ENCODE data around the gene CRCP. TPM values are rescaled to one million over a fixed set of nuclear protein-coding genes. Genes with fewer than 3 reads are reported as not detected.
"Not testable (repeated sequence)": the region's sequence is repeated elsewhere in the genome, so short reads cannot be mapped to it uniquely, and the experiment has no call there.

CRCP gene
- total and polyA plus RNA-seq, 2 of the 13 experiments (the other 11 are each of a cell fraction or from before 2014, with no cell fraction given) = 22.7 to 31.0 TPM

DNA sequence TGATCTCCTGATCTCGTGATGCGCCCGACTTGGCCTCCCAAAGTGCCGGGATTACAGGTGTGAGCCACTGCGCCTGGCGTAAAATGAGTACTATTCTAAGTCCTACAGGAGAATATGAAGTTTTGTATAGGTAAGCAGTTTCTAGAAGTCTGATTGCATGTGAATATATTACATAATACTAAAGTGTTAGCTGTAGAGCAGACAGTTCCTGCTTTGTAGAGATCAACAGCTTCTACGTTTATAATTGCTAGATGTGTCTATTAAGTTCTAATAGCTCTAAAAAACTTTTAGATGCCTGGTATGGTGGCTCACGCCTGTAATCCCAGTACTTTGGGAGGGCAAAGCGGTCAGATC, 8.5 kb downstream of the CRCP start:
- peaks cover 0 to 10% of the 10 kb centered on the region in 2 experiments; a peak in 1 of 5 replicates for H3K36me3 ChIP-seq (replicated peaks in 1 of 2; ENCODE audit: control insufficient read depth in 1 of 2, insufficient read depth in 2 of 2, low read length in 2 of 2)
- no peak for FAIRE-seq
- no TSS peak for BruUV-seq (replicated peaks)
- WGBS (ENCODE audit: low lambda C conversion rate) = 96% methylated on average over 9 of the region's 9 CpGs
- ChIA-PET POLR2A (no interaction called here), CTCF (ENCODE audit: low intra/inter-chr PET ratio, low total read pairs) (no interaction called here)
- H3K79me2 ChIP-seq (ENCODE audit: insufficient read depth, low read length) = peaks cover 80% of the 10 kb centered on the region
- H3K4me1 ChIP-seq (ENCODE audit: insufficient read depth, low read length) = peaks cover 79% of the 10 kb centered on the region
- intact Hi-C loops (cut with micrococcal nuclease; ENCODE audit: unreplicated experiment) = no loop called here
- H4K20me1 ChIP-seq (ENCODE audit: insufficient read depth, low read length) = no peaks in the 10 kb centered on the region; the same call in 1 of the 2 replicates
- TF ChIP-seq MAFK (conservative IDR thresholded peaks at IDR 0.05 in 1 of 2, IDR thresholded peaks at IDR 0.05 in 1 of 2; ENCODE audit: low read length in 2 of 2) = peak; percentile 44 to 76; a peak in 3 of 4 replicates
- no peak for TF ChIP-seq ZNF678 (CRISPR knock-in tag; IDR thresholded peaks at IDR 0.05)
- peak; percentile 45 for TF ChIP-seq MAFF (IDR thresholded peaks at IDR 0.05; ENCODE audit: low read depth, low read length)
- no peak for ATAC-seq
- no peak overlapping the region for H2AFZ ChIP-seq (ENCODE audit: low read length)
- no peak for DNase-seq (ENCODE audit: low spot score)
- H3K9me3 ChIP-seq (ENCODE audit: low read length) = no peaks in the 10 kb centered on the region
- H3K27ac ChIP-seq (ENCODE audit: extremely low read length, insufficient read depth, low read length) = no peak overlapping the region
- H3K27me3 ChIP-seq (ENCODE audit: control insufficient read depth in 1 of 2, insufficient read depth in 2 of 2, low read length in 2 of 2) = no peaks in the 10 kb centered on the region
- no peak overlapping the region for H3K4me3 ChIP-seq (replicated peaks in 1 of 3; ENCODE audit: insufficient read depth in 1 of 3, low read depth in 2 of 3, low read length in 3 of 3)
- H3K4me2 ChIP-seq (ENCODE audit: low read depth, low read length) = no peak overlapping the region
- in situ Hi-C loops (cut with HindIII; ENCODE audit: extremely low pct_ligation_motif_present, low pct_unique_long_range_greater_than_20kb) = no loop called here
- H3K9ac ChIP-seq (ENCODE audit: insufficient read depth, low read depth, low read length) = no peak overlapping the region

DNA sequence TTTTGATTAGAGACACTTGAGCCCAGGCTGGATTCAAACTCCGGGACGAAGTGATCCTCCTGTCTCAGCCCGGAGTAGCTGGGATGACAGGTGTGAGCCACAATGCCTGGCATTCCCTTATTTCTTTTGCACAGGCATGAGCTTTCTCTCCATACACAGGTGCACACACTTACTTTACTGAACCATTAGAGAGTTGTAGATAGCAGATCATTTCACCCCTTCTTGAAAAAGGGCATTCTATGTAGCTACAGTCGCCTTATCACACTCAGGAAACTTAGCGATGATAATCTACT, 9.9 kb downstream of the CRCP start:
- BruUV-seq (replicated peaks); DNase-seq (ENCODE audit: low spot score); H3K9me3 ChIP-seq (ENCODE audit: low read length); intact Hi-C loops (cut with micrococcal nuclease; ENCODE audit: unreplicated experiment); H3K9ac ChIP-seq (ENCODE audit: insufficient read depth, low read depth, low read length); H3K27ac ChIP-seq (ENCODE audit: extremely low read length, insufficient read depth, low read length); in situ Hi-C loops (cut with HindIII; ENCODE audit: extremely low pct_ligation_motif_present, low pct_unique_long_range_greater_than_20kb); H3K4me3 ChIP-seq (replicated peaks in 1 of 3; ENCODE audit: insufficient read depth in 1 of 3, low read depth in 2 of 3, low read length in 3 of 3); H3K27me3 ChIP-seq (ENCODE audit: control insufficient read depth in 1 of 2, insufficient read depth in 2 of 2, low read length in 2 of 2); CTCF ChIA-PET (ENCODE audit: low intra/inter-chr PET ratio, low total read pairs); FAIRE-seq; H4K20me1 ChIP-seq (ENCODE audit: insufficient read depth, low read length); H2AFZ ChIP-seq (ENCODE audit: low read length); ATAC-seq; H3K4me2 ChIP-seq (ENCODE audit: low read depth, low read length): not testable (repeated sequence)
- Histone ChIP-seq H3K36me3 (replicated peaks in 1 of 2; ENCODE audit: control insufficient read depth in 1 of 2, insufficient read depth in 2 of 2, low read length in 2 of 2) (peaks cover 0 to 10% of the 10 kb centered on the region in 2 experiments; a peak in 1 of 5 replicates), H3K4me1 (ENCODE audit: insufficient read depth, low read length) (peaks cover 65% of the 10 kb centered on the region), H3K79me2 (ENCODE audit: insufficient read depth, low read length) (peaks cover 73% of the 10 kb centered on the region)
- POLR2A ChIA-PET = interaction anchor here (1.6 kb wide), 1 partner anchor 10 kb away, joined by 8 read pairs; the partner anchor contains the start of gene CRCP
- 95% methylated on average over 5 of the region's 5 CpGs for WGBS (ENCODE audit: low lambda C conversion rate)

Measured in HepG2 (cell line).